OCI-LY1 (cell line): Measurements from ENCODE around the gene ZNF292.

Experiments used
- H2AFZ ChIP-seq: fragments of 200-600 bp; sonication (generic), shearing (Covaris generic); 2 replicates; pipeline ENCODE4 v1.6.0; 2014; ENCODE audit warnings: antibody characterized with exemption, mild to moderate bottlenecking, low read length
- H3F3A ChIP-seq: fragments of 200-600 bp; sonication (generic), shearing (Covaris generic); 2 replicates; pipeline ENCODE4 v1.6.0; 2014; ENCODE audit warnings: mild to moderate bottlenecking, antibody characterized with exemption, low read length, moderate library complexity; ENCODE audit not compliant: insufficient read depth
- H3K27ac ChIP-seq: fragments of 200-600 bp; sonication (generic); 2 replicates; pipeline ENCODE4 v1.5.1; 2014; ENCODE audit warnings: low read length, mixed run types, mild to moderate bottlenecking, low read depth; ENCODE audit not compliant: poor library complexity, severe bottlenecking
- H3K27me3 ChIP-seq: fragments of 200-600 bp; sonication (generic); 2 replicates; pipeline ENCODE4 v1.6.0; 2014; ENCODE audit warnings: antibody characterized with exemption, mild to moderate bottlenecking, low read length, moderate library complexity; ENCODE audit not compliant: insufficient read depth
- H3K36me3 ChIP-seq: fragments of 200-600 bp; sonication (generic); 2 replicates; pipeline ENCODE4 v1.6.1; 2014; ENCODE audit warnings: mild to moderate bottlenecking, antibody characterized with exemption, low read length, moderate library complexity, mixed read lengths; ENCODE audit not compliant: insufficient read depth
- H3K4me1 ChIP-seq: fragments of 200-600 bp; sonication (generic); 2 replicates; pipeline ENCODE4 v1.5.1; 2014; ENCODE audit warnings: mild to moderate bottlenecking, low read length, moderate library complexity; ENCODE audit not compliant: insufficient read depth, severe bottlenecking
- H3K4me2 ChIP-seq: fragments of 200-600 bp; sonication (generic), shearing (Covaris generic); 2 replicates; pipeline ENCODE4 v1.6.1; 2014; ENCODE audit warnings: low read length
- H3K4me3 ChIP-seq: fragments of 200-600 bp; sonication (generic); 2 replicates; pipeline ENCODE4 v1.5.1; 2014; ENCODE audit warnings: low read length, low read depth, mild to moderate bottlenecking, mixed read lengths; ENCODE audit not compliant: poor library complexity, severe bottlenecking
- H3K79me2 ChIP-seq: fragments of 200-600 bp; shearing (Covaris generic); 2 replicates; pipeline ENCODE4 v1.6.1; 2016; ENCODE audit warnings: mixed run types, low read length, mixed read lengths; ENCODE audit not compliant: insufficient read depth
- H3K9ac ChIP-seq: fragments of 200-600 bp; sonication (generic), shearing (Covaris generic); 2 replicates; pipeline ENCODE4 v1.6.1; 2014; ENCODE audit warnings: mild to moderate bottlenecking, low read length, mixed read lengths
- H3K9me2 ChIP-seq: fragments of 200-600 bp; sonication (generic), shearing (Covaris generic); 2 replicates; pipeline ENCODE4 v1.6.1; 2014; ENCODE audit warnings: low read depth, mild to moderate bottlenecking, low read length, mixed read lengths
- H3K9me3 ChIP-seq: fragments of 200-600 bp; shearing (Covaris generic); 2 replicates; pipeline ENCODE4 v1.6.1; 2014; ENCODE audit warnings: low read length, mixed read lengths
- H4K20me1 ChIP-seq: fragments of 200-600 bp; sonication (generic), shearing (Covaris generic); 2 replicates; pipeline ENCODE4 v1.6.0; 2016; ENCODE audit warnings: mild to moderate bottlenecking, low read length; ENCODE audit not compliant: insufficient read depth
- EZH2 ChIP-seq: fragments of 200-600 bp; sonication (generic), shearing (Covaris generic); IDR thresholded peaks from 2 replicates; pipeline ENCODE4 v1.8.0; 2017; ENCODE audit warnings: borderline replicate concordance, mixed run types, mild to moderate bottlenecking, antibody characterized with exemption, low read length, moderate library complexity, mixed read lengths
- TF ChIP-seq, protein P1 (sequence below): fragments of 200-600 bp; sonication (generic), shearing (Covaris generic); IDR thresholded peaks from 2 replicates; pipeline ENCODE4 v1.5.1; 2017; ENCODE audit warnings: mild to moderate bottlenecking, antibody characterized with exemption, low read length, moderate library complexity, mixed read lengths

ZNF292 gene

GRCh38 chr6:87164004-87164403 is 8.6 kb downstream of the ZNF292 start:
- Histone ChIP-seq H3K9me2 (no peaks in the 10 kb centered on the region), H4K20me1 (peaks cover 14% of the 10 kb centered on the region), H3K27me3 (no peaks in the 10 kb centered on the region), H3K9ac (no peak overlapping the region), H3K4me1 (peaks cover 41% of the 10 kb centered on the region), H3K79me2 (peaks cover 100% of the 10 kb centered on the region), H3K36me3 (peaks cover 8% of the 10 kb centered on the region; the same call in 1 of the 2 replicates), H3K27ac (no peak overlapping the region), H2AFZ (no peak overlapping the region), H3F3A (no peaks in the 10 kb centered on the region), H3K4me3 (no peak overlapping the region), H3K4me2 (no peak overlapping the region), H3K9me3 (no peaks in the 10 kb centered on the region)
- TF ChIP-seq EZH2 = no peak
- TF ChIP-seq, protein P1, sequence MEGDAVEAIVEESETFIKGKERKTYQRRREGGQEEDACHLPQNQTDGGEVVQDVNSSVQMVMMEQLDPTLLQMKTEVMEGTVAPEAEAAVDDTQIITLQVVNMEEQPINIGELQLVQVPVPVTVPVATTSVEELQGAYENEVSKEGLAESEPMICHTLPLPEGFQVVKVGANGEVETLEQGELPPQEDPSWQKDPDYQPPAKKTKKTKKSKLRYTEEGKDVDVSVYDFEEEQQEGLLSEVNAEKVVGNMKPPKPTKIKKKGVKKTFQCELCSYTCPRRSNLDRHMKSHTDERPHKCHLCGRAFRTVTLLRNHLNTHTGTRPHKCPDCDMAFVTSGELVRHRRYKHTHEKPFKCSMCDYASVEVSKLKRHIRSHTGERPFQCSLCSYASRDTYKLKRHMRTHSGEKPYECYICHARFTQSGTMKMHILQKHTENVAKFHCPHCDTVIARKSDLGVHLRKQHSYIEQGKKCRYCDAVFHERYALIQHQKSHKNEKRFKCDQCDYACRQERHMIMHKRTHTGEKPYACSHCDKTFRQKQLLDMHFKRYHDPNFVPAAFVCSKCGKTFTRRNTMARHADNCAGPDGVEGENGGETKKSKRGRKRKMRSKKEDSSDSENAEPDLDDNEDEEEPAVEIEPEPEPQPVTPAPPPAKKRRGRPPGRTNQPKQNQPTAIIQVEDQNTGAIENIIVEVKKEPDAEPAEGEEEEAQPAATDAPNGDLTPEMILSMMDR = no peak

DNA sequence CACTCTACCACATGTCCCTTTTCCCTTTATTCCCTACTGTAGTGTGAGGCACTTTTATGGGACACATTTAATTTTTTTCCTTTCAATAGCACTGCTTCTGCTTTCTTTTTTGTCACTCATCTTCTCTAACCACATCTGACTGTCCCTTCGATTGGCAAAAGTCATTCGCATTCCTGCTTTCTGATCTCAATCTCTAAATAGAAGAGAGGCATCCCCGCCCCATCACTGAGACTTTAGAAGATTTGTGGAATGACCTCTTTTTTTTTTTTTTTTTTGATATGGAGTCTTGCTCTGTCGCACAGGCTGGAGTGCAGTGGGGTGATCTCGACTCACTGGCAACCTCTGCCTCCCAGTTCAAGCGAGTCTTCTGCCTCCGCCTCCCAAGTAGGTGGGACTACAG is 9.1 kb downstream of the ZNF292 start:
- no peaks in the 10 kb centered on the region for H3F3A ChIP-seq
- H3K79me2 ChIP-seq = peaks cover 100% of the 10 kb centered on the region
- H3K9ac ChIP-seq = no peak overlapping the region
- no peaks in the 10 kb centered on the region for H3K9me3 ChIP-seq
- TF ChIP-seq EZH2 = no peak
- TF ChIP-seq, protein P1 = no peak
- H4K20me1 ChIP-seq = peaks cover 14% of the 10 kb centered on the region
- no peak overlapping the region for H3K4me2 ChIP-seq
- no peak overlapping the region for H2AFZ ChIP-seq
- H3K36me3 ChIP-seq = peaks cover 9% of the 10 kb centered on the region; the same call in 1 of the 2 replicates
- H3K27me3 ChIP-seq = no peaks in the 10 kb centered on the region
- peaks cover 41% of the 10 kb centered on the region for H3K4me1 ChIP-seq
- no peaks in the 10 kb centered on the region for H3K9me2 ChIP-seq
- H3K27ac ChIP-seq = no peak overlapping the region
- H3K4me3 ChIP-seq = no peak overlapping the region

GRCh38 chr6:87165185-87165584 is 9.8 kb downstream of the ZNF292 start:
- Histone ChIP-seq H2AFZ (no peak overlapping the region), H3K79me2 (peaks cover 100% of the 10 kb centered on the region), H3K27ac (no peak overlapping the region), H4K20me1 (peaks cover 11% of the 10 kb centered on the region; the same call in 1 of the 2 replicates), H3K4me1 (peaks cover 34% of the 10 kb centered on the region), H3K4me2 (no peak overlapping the region), H3F3A (no peaks in the 10 kb centered on the region), H3K4me3 (no peak overlapping the region), H3K27me3 (no peaks in the 10 kb centered on the region), H3K9me2 (no peaks in the 10 kb centered on the region), H3K9ac (no peak overlapping the region), H3K36me3 (peaks cover 14% of the 10 kb centered on the region; the same call in 1 of the 2 replicates), H3K9me3 (no peaks in the 10 kb centered on the region)
- TF ChIP-seq, protein P1 = no peak
- TF ChIP-seq EZH2 = no peak
